Neural cell (in vitro differentiated cells): ENCODE data around the gene MAP2K6. TPM values are rescaled to one million over a fixed set of nuclear protein-coding genes. Genes with fewer than 3 reads are reported as not detected.

ENCODE experiments used
- H2AFZ ChIP-seq: fragments of 200-600, 300-800 bp; sonication (generic), shearing (Covaris generic); 2 replicates; pipeline ENCODE4 v1.6.0; 2014; ENCODE audit warnings: low read depth, mild to moderate bottlenecking, antibody characterized with exemption, low read length, moderate library complexity
- H3F3A ChIP-seq: fragments of 200-600 bp; shearing (Covaris generic); 2 replicates; pipeline ENCODE4 v1.6.1; 2016; ENCODE audit warnings: mild to moderate bottlenecking, moderate library complexity, mixed read lengths, antibody characterized with exemption, low read length; ENCODE audit not compliant: insufficient read depth, poor library complexity, severe bottlenecking
- H3K27ac ChIP-seq: fragments of 200-600, 300-800 bp; sonication (generic), shearing (Covaris generic); 2 replicates; pipeline ENCODE4 v1.5.1; 2014; ENCODE audit warnings: mild to moderate bottlenecking, low read length, moderate library complexity
- H3K27me3 ChIP-seq: fragments of 300-800, 200-600 bp; sonication (generic), shearing (Covaris generic); 2 replicates; pipeline ENCODE4 v1.6.0; 2014; ENCODE audit warnings: mild to moderate bottlenecking, low read depth, low read length, moderate library complexity; ENCODE audit not compliant: insufficient read depth
- H3K36me3 ChIP-seq: fragments of 300-800, 200-600 bp; sonication (generic), shearing (Covaris generic); 2 replicates; pipeline ENCODE4 v1.5.1; 2014; ENCODE audit warnings: mild to moderate bottlenecking, antibody characterized with exemption, low read length, moderate library complexity; ENCODE audit not compliant: insufficient read depth
- H3K4me2 ChIP-seq: fragments of 300-800, 200-600 bp; sonication (generic), shearing (Covaris generic); 2 replicates; pipeline ENCODE4 v1.6.0; 2014; ENCODE audit warnings: mild to moderate bottlenecking, low read length
- H3K4me3 ChIP-seq: fragments of 300-800, 200-600 bp; sonication (generic), shearing (Covaris generic); 2 replicates; pipeline ENCODE4 v1.5.1; 2014; ENCODE audit warnings: mild to moderate bottlenecking, low read length, moderate library complexity
- H3K79me2 ChIP-seq: fragments of 200-600 bp; shearing (Covaris generic); replicated peaks from 2 replicates; pipeline ENCODE4 v1.6.0; 2014; ENCODE audit warnings: mild to moderate bottlenecking, low read length, moderate library complexity; ENCODE audit not compliant: insufficient read depth
- H3K9ac ChIP-seq: fragments of 300-800, 200-600 bp; sonication (generic), shearing (Covaris generic); 2 replicates; pipeline ENCODE4 v1.6.1; 2016; ENCODE audit warnings: mild to moderate bottlenecking, low read length, mixed read lengths
- H3K9me2 ChIP-seq: fragments of 200-600 bp; shearing (Covaris generic); 2 replicates; pipeline ENCODE4 v1.6.1; 2016; ENCODE audit warnings: mild to moderate bottlenecking, low read length, mixed read lengths; ENCODE audit not compliant: insufficient read depth
- H3K9me3 ChIP-seq: fragments of 200-600, 300-800 bp; sonication (generic), shearing (Covaris generic); 2 replicates; pipeline ENCODE4 v1.6.1; 2016; ENCODE audit warnings: mild to moderate bottlenecking, mixed run types, low read length, moderate library complexity, mixed read lengths
- H4K20me1 ChIP-seq: fragments of 200-600 bp; shearing (Covaris generic); 2 replicates; pipeline ENCODE4 v1.6.1; 2016; ENCODE audit warnings: mild to moderate bottlenecking, mixed run types; ENCODE audit not compliant: insufficient read depth
- CTCF ChIP-seq: fragments of 450-650 bp; IDR thresholded peaks from 2 replicates; pipeline ENCODE4 v1.5.1; 2014; ENCODE audit warnings: antibody characterized with exemption, mild to moderate bottlenecking, moderate library complexity; ENCODE audit not compliant: poor library complexity, severe bottlenecking
- EP300 ChIP-seq: fragments of 450-650 bp; conservative IDR thresholded peaks from 2 replicates; pipeline ENCODE4 v1.6.1; 2014; ENCODE audit warnings: antibody characterized with exemption, mild to moderate bottlenecking, moderate library complexity; ENCODE audit not compliant: poor library complexity, severe bottlenecking
- EZH2 ChIP-seq: fragments of 200-600, 300-800 bp; shearing (Covaris generic), sonication (generic); IDR thresholded peaks from 2 replicates; pipeline ENCODE4 v1.6.1; 2014; ENCODE audit warnings: antibody characterized with exemption, low read length, borderline replicate concordance, mild to moderate bottlenecking; ENCODE audit not compliant: insufficient read depth, poor library complexity, severe bottlenecking
- MXI1 ChIP-seq: fragments of 450-650 bp; conservative IDR thresholded peaks from 2 replicates; pipeline ENCODE4 v1.6.1; 2014; ENCODE audit warnings: antibody characterized with exemption, mild to moderate bottlenecking; ENCODE audit not compliant: poor library complexity, severe bottlenecking
- POLR2AphosphoS5 ChIP-seq: IDR thresholded peaks from 2 replicates; pipeline ENCODE4 v1.6.1; 2012
- RAD21 ChIP-seq: fragments of 450-650 bp; conservative IDR thresholded peaks from 2 replicates; pipeline ENCODE4 v1.6.1; 2014; ENCODE audit warnings: antibody characterized with exemption, mild to moderate bottlenecking, moderate library complexity
- REST ChIP-seq: IDR thresholded peaks from 2 replicates; pipeline ENCODE4 v1.6.1; 2012; ENCODE audit warnings: borderline replicate concordance
- SMC3 ChIP-seq: fragments of 450-650 bp; conservative IDR thresholded peaks from 2 replicates; pipeline ENCODE4 v1.6.1; 2014; ENCODE audit warnings: antibody characterized with exemption, mild to moderate bottlenecking, moderate library complexity; ENCODE audit not compliant: poor library complexity
- TAF1 ChIP-seq: IDR thresholded peaks from 2 replicates; pipeline ENCODE4 v1.6.1; 2012; ENCODE audit warnings: low read depth
- polyA plus RNA-seq: library from polyadenylated mRNA; depleted of rRNA; stranded (reverse); fragments of >200 nt; gene quantifications from 2 replicates; pipeline ENCODE4 v1.2.3, GENCODE V29; 2014

Gene MAP2K6
- polyA plus RNA-seq, 1 donor from 2014 or later: 10.5 TPM

- H3K9me2 ChIP-seq: no peaks in the 10 kb centered on the region
- no peak overlapping the region for H2AFZ ChIP-seq
- TF ChIP-seq REST (no peak), MXI1 (no peak), CTCF (no peak), EP300 (no peak), TAF1 (no peak), POLR2AphosphoS5 (no peak), EZH2 (no peak), SMC3 (no peak), RAD21 (no peak)
- no peak overlapping the region for H3K9ac ChIP-seq
- H3K9me3 ChIP-seq: no peaks in the 10 kb centered on the region
- no peaks in the 10 kb centered on the region for H3K36me3 ChIP-seq
- no peak overlapping the region for H3K4me3 ChIP-seq
- no peaks in the 10 kb centered on the region for H4K20me1 ChIP-seq
- H3K27me3 ChIP-seq: no peaks in the 10 kb centered on the region
- H3F3A ChIP-seq: no peaks in the 10 kb centered on the region
- no peak overlapping the region for H3K27ac ChIP-seq
- H3K79me2 ChIP-seq: no peaks in the 10 kb centered on the region
- H3K4me2 ChIP-seq: no peak overlapping the region
Observed at GRCh38 chr17:69373069-69373468, 41.4 kb upstream of the MAP2K6 start.

GRCh38 chr17:69375229-69375628 lies 39.3 kb upstream of the MAP2K6 start:
- no peaks in the 10 kb centered on the region for H3K27me3 ChIP-seq
- no peak overlapping the region for H2AFZ ChIP-seq
- H3K4me3 ChIP-seq: no peak overlapping the region
- TF ChIP-seq TAF1: no peak
- TF ChIP-seq SMC3: no peak
- TF ChIP-seq REST: no peak
- TF ChIP-seq CTCF: no peak
- no peak for TF ChIP-seq POLR2AphosphoS5
- no peak for TF ChIP-seq EZH2
- no peak for TF ChIP-seq EP300
- TF ChIP-seq MXI1: no peak
- TF ChIP-seq RAD21: no peak
- no peaks in the 10 kb centered on the region for H3F3A ChIP-seq
- H3K9me2 ChIP-seq: no peaks in the 10 kb centered on the region
- no peaks in the 10 kb centered on the region for H3K79me2 ChIP-seq
- no peaks in the 10 kb centered on the region for H3K36me3 ChIP-seq
- no peaks in the 10 kb centered on the region for H4K20me1 ChIP-seq
- no peaks in the 10 kb centered on the region for H3K9me3 ChIP-seq
- no peak overlapping the region for H3K9ac ChIP-seq
- H3K4me2 ChIP-seq: no peak overlapping the region
- no peak overlapping the region for H3K27ac ChIP-seq
